Measurements from ENCODE around the gene HSFX3.

Gene HSFX3

GRCh38 chrX:149518236-149518635 is 31.5 kb downstream of the HSFX3 start:
- Histone ChIP-seq H3K27me3 (no peaks in the 10 kb centered on the region), H3K9me3 (no peaks in the 10 kb centered on the region), H3K4me1 (no peaks in the 10 kb centered on the region), H3K27ac (no peak overlapping the region), H3K4me3 (no peak overlapping the region), H3K36me3 (no peaks in the 10 kb centered on the region)
- DNase-seq: no peak
- intact Hi-C loops (cut with DNase I; ENCODE audit: low total_unique reads): no loop called here
- TF ChIP-seq, protein P1, sequence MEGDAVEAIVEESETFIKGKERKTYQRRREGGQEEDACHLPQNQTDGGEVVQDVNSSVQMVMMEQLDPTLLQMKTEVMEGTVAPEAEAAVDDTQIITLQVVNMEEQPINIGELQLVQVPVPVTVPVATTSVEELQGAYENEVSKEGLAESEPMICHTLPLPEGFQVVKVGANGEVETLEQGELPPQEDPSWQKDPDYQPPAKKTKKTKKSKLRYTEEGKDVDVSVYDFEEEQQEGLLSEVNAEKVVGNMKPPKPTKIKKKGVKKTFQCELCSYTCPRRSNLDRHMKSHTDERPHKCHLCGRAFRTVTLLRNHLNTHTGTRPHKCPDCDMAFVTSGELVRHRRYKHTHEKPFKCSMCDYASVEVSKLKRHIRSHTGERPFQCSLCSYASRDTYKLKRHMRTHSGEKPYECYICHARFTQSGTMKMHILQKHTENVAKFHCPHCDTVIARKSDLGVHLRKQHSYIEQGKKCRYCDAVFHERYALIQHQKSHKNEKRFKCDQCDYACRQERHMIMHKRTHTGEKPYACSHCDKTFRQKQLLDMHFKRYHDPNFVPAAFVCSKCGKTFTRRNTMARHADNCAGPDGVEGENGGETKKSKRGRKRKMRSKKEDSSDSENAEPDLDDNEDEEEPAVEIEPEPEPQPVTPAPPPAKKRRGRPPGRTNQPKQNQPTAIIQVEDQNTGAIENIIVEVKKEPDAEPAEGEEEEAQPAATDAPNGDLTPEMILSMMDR (IDR thresholded peaks at IDR 0.05): no peak

- Histone ChIP-seq H3K27ac (no peak overlapping the region), H3K27me3 (no peaks in the 10 kb centered on the region), H3K9me3 (no peaks in the 10 kb centered on the region), H3K4me3 (no peak overlapping the region), H3K36me3 (no peaks in the 10 kb centered on the region), H3K4me1 (no peaks in the 10 kb centered on the region)
- TF ChIP-seq, protein P1 (IDR thresholded peaks at IDR 0.05): no peak
- intact Hi-C loops (cut with DNase I; ENCODE audit: low total_unique reads): no loop called here
- DNase-seq: no peak
Observed at GRCh38 chrX:149517308-149517707, 32.4 kb downstream of the HSFX3 start.

GRCh38 chrX:149516604-149517003 is 33.1 kb downstream of the HSFX3 start:
- Histone ChIP-seq H3K27me3 (no peaks in the 10 kb centered on the region), H3K4me1 (no peaks in the 10 kb centered on the region), H3K27ac (no peak overlapping the region), H3K36me3 (no peaks in the 10 kb centered on the region), H3K4me3 (no peak overlapping the region), H3K9me3 (no peaks in the 10 kb centered on the region)
- TF ChIP-seq, protein P1 (IDR thresholded peaks at IDR 0.05): no peak
- DNase-seq: no peak
- intact Hi-C loops (cut with DNase I; ENCODE audit: low total_unique reads): no loop called here

DNA sequence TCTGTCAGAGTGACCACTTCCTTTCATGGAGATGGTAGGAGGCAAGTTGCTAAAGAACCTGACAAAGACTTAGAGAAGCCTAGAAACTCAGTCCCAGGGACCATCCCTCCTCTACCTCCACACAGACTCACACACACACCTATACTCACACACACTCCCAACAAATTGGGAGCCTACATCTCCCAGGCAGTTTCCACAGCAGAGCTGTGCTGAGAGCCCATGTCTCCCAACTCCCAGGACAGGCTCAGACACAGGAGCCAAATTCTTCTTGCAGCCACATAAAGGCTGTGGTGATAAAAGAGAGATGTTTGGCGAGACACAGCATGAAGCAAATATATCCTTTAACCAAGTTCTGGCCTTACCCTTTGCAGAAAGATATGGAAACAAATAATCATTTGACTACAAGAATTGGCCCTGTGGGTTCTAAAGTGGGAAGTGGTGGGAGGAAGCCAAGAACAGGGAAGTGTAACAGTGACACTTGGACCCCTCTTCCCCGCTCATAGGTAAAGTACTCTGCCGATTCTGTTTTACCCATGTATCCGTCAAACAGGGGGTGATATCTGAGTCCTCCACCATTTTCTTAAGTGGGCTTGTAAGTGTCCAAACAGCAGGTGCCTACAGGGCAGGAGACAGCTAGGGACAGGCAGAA is 33.6 kb downstream of the HSFX3 start:
- Histone ChIP-seq H3K36me3 (no peaks in the 10 kb centered on the region), H3K27me3 (no peaks in the 10 kb centered on the region), H3K4me1 (no peaks in the 10 kb centered on the region), H3K4me3 (no peak overlapping the region), H3K27ac (no peak overlapping the region), H3K9me3 (no peaks in the 10 kb centered on the region)
- intact Hi-C loops (cut with DNase I; ENCODE audit: low total_unique reads): no loop called here
- TF ChIP-seq, protein P1 (IDR thresholded peaks at IDR 0.05): no peak
- DNase-seq: no peak

DNA sequence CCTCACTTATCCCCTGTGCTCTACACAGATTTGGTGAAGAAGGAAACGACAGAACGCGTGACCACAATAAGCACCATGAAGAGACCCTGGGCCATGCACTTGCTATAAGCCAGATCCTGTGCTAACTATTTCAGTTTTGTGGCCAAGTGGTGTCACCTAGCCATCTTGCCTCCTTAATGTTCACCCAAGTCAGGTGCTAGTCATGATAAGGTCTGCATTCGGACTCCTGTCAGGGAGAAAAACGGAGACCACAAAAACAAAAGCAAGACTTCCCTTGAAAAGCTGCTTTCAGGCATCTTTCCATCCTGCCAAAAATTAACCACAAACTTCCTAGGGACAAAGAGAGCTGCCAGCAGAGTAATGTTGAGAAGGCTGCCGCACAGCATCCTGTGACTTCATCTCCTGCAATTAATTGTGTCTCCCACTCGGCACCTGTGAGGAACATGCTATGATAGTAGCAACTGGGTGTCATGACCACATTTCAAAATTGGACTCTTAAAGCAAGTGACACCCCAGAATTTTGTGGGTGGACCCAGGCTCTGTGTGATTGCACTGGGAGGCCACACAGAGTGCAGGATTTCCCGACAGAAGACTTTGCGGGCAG is 35.8 kb downstream of the HSFX3 start:
- no peaks in the 10 kb centered on the region for H3K9me3 ChIP-seq
- no peaks in the 10 kb centered on the region for H3K36me3 ChIP-seq
- H3K4me3 ChIP-seq: no peak overlapping the region
- H3K27me3 ChIP-seq: no peaks in the 10 kb centered on the region
- intact Hi-C loops (cut with DNase I; ENCODE audit: low total_unique reads): no loop called here
- DNase-seq: no peak
- H3K27ac ChIP-seq: no peak overlapping the region
- H3K4me1 ChIP-seq: no peaks in the 10 kb centered on the region
- TF ChIP-seq, protein P1 (IDR thresholded peaks at IDR 0.05): no peak

All from tibial artery (tissue), 4 donors.